ENCODE results near the gene TATDN3.
"Not testable (repeated sequence)": the region's sequence is repeated elsewhere in the genome, so short reads cannot be mapped to it uniquely, and the experiment has no call there.

Gene TATDN3

GRCh38 chr1:212777151-212777550 is 14.5 kb upstream of the TATDN3 start:
- DNase-seq = no peak

GRCh38 chr1:212779086-212779485 is 12.6 kb upstream of the TATDN3 start:
- DNase-seq = not testable (repeated sequence)

GRCh38 chr1:212780759-212781158 is 10.9 kb upstream of the TATDN3 start:
- DNase-seq = no peak

GRCh38 chr1:212781225-212781624 is 10.5 kb upstream of the TATDN3 start:
- no peak for DNase-seq

- DNase-seq = no peak
Measured at GRCh38 chr1:212782422-212783154, 9.1 kb upstream of the TATDN3 start.

- DNase-seq = no peak
Measured at GRCh38 chr1:212783976-212784375, 7.7 kb upstream of the TATDN3 start.

- DNase-seq = no peak
Measured at GRCh38 chr1:212785871-212786270, 5.8 kb upstream of the TATDN3 start.

GRCh38 chr1:212791261-212791675 is 426 bp upstream of the TATDN3 start:
- no peak for DNase-seq

- no peak for DNase-seq
Measured at GRCh38 chr1:212792396-212792908, 758 bp downstream of the TATDN3 start.

GRCh38 chr1:212794561-212795014 is 2.9 kb downstream of the TATDN3 start:
- no peak for DNase-seq

- DNase-seq = no peak
Measured at GRCh38 chr1:212797681-212798080, 6.0 kb downstream of the TATDN3 start.

GRCh38 chr1:212805767-212806166 is 14.1 kb downstream of the TATDN3 start:
- DNase-seq = no peak

- DNase-seq = no peak
Measured at GRCh38 chr1:212814537-212815334, 23.0 kb downstream of the TATDN3 start.

- no peak for DNase-seq
Measured at GRCh38 chr1:212816567-212817278, 25.0 kb downstream of the TATDN3 start.

- DNase-seq = no peak
Measured at GRCh38 chr1:212819726-212820125, 28.0 kb downstream of the TATDN3 start.

GRCh38 chr1:212820969-212821368 is 29.3 kb downstream of the TATDN3 start:
- DNase-seq = no peak

- no peak for DNase-seq
Measured at GRCh38 chr1:212822956-212823355, 31.3 kb downstream of the TATDN3 start.

GRCh38 chr1:212824201-212824600 is 32.5 kb downstream of the TATDN3 start:
- DNase-seq = no peak

GRCh38 chr1:212825798-212826452 is 34.2 kb downstream of the TATDN3 start:
- no peak for DNase-seq

GRCh38 chr1:212827171-212827776 is 35.6 kb downstream of the TATDN3 start:
- no peak for DNase-seq

- DNase-seq = no peak
Measured at GRCh38 chr1:212827831-212828278, 36.2 kb downstream of the TATDN3 start.

- no peak for DNase-seq
Measured at GRCh38 chr1:212828395-212828794, 36.7 kb downstream of the TATDN3 start.

All from activated T-cell treated with anti-CD3 and anti-CD28 coated beads, Interleukin-2, amount 50 U/mL, for 1 hour (primary cell).